ENCODE results near the gene SLC4A9.

SLC4A9 gene

GRCh38 chr5:140328036-140328764, 31.8 kb upstream of the SLC4A9 start:
- DNase-seq (ENCODE audit: low spot score): no peak
- no peak for TF ChIP-seq CTCF (IDR thresholded peaks at IDR 0.05; ENCODE audit: extremely low read depth, missing control alignments)

GRCh38 chr5:140329739-140330481, 30.1 kb upstream of the SLC4A9 start:
- no peak for TF ChIP-seq CTCF (IDR thresholded peaks at IDR 0.05; ENCODE audit: extremely low read depth, missing control alignments)
- DNase-seq (ENCODE audit: low spot score): no peak

GRCh38 chr5:140331638-140332037, 28.4 kb upstream of the SLC4A9 start:
- no peak for TF ChIP-seq CTCF (IDR thresholded peaks at IDR 0.05; ENCODE audit: extremely low read depth, missing control alignments)
- no peak for DNase-seq (ENCODE audit: low spot score)

GRCh38 chr5:140336388-140336787, 23.6 kb upstream of the SLC4A9 start:
- TF ChIP-seq CTCF (IDR thresholded peaks at IDR 0.05; ENCODE audit: extremely low read depth, missing control alignments): no peak
- DNase-seq (ENCODE audit: low spot score): no peak

GRCh38 chr5:140337880-140338279, 22.1 kb upstream of the SLC4A9 start:
- DNase-seq (ENCODE audit: low spot score): no peak
- TF ChIP-seq CTCF (IDR thresholded peaks at IDR 0.05; ENCODE audit: extremely low read depth, missing control alignments): no peak

- TF ChIP-seq CTCF (IDR thresholded peaks at IDR 0.05; ENCODE audit: extremely low read depth, missing control alignments): no peak
- DNase-seq (ENCODE audit: low spot score): no peak
Measured at GRCh38 chr5:140338336-140338735, 21.7 kb upstream of the SLC4A9 start.

- DNase-seq (ENCODE audit: low spot score): no peak
- TF ChIP-seq CTCF (IDR thresholded peaks at IDR 0.05; ENCODE audit: extremely low read depth, missing control alignments): no peak
Measured at GRCh38 chr5:140338908-140339307, 21.1 kb upstream of the SLC4A9 start.

Data from GM20000 (cell line).